Neural progenitor cell (in vitro differentiated cells): Measurements from ENCODE around the gene LY6G6F. TPM values are rescaled to one million over a fixed set of nuclear protein-coding genes. Genes with fewer than 3 reads are reported as not detected.

Source experiments
- DNase-seq: peaks from one replicate; pipeline ENCODE4 v3.0.0-alpha.2; 2016; ENCODE audit warnings: low spot score
- H2AFZ ChIP-seq: fragments of 200-600 bp; sonication (generic); replicated peaks from 2 replicates; pipeline ENCODE4 v1.6.1; 2016; ENCODE audit warnings: antibody characterized with exemption
- H3F3A ChIP-seq: fragments of 200-600 bp; sonication (generic); 2 replicates; pipeline ENCODE4 v1.6.1; 2016; ENCODE audit warnings: antibody characterized with exemption, low read depth
- H3K27ac ChIP-seq: fragments of 200-600 bp; sonication (generic); 2 replicates; pipeline ENCODE4 v1.5.1; 2016; ENCODE audit warnings: mild to moderate bottlenecking
- H3K27me3 ChIP-seq: fragments of 200-600 bp; sonication (generic); 2 replicates; pipeline ENCODE4 v1.6.1; 2016; ENCODE audit warnings: mild to moderate bottlenecking, moderate library complexity
- H3K36me3 ChIP-seq: fragments of 200-600 bp; sonication (generic); 2 replicates; pipeline ENCODE4 v1.5.1; 2016
- H3K4me1 ChIP-seq: fragments of 200-600 bp; sonication (generic); 2 replicates; pipeline ENCODE4 v1.6.1; 2016; ENCODE audit warnings: mixed run types
- H3K4me2 ChIP-seq: fragments of 200-600 bp; sonication (generic); 2 replicates; pipeline ENCODE4 v1.6.1; 2016
- H3K4me3 ChIP-seq: fragments of 200-600 bp; sonication (generic); 2 replicates; pipeline ENCODE4 v1.5.1; 2016
- H3K79me2 ChIP-seq: fragments of 200-600 bp; sonication (generic); 2 replicates; pipeline ENCODE4 v1.6.1; 2016; ENCODE audit warnings: low read depth
- H3K9ac ChIP-seq: fragments of 200-600 bp; sonication (generic); 2 replicates; pipeline ENCODE4 v1.6.1; 2016
- H3K9me3 ChIP-seq: fragments of 200-600 bp; sonication (generic); 2 replicates; pipeline ENCODE4 v1.5.1; 2016; ENCODE audit warnings: low read depth
- H4K20me1 ChIP-seq: fragments of 200-600 bp; sonication (generic); 2 replicates; pipeline ENCODE4 v1.6.1; 2016; ENCODE audit warnings: low read depth
- H3K27ac Mint-ChIP-seq: 3 replicates; pipeline ENCODE4 v1.8.0; 2021; ENCODE audit warnings: mixed read lengths
- H3K27me3 Mint-ChIP-seq: 2 replicates; pipeline ENCODE4 v1.8.0; 2022; ENCODE audit warnings: low read depth, mild to moderate bottlenecking, inconsistent platforms, moderate library complexity, mixed read lengths; ENCODE audit not compliant: insufficient read depth
- H3K36me3 Mint-ChIP-seq: 3 replicates; pipeline ENCODE4 v1.8.0; 2021; ENCODE audit warnings: mixed read lengths
- H3K4me1 Mint-ChIP-seq: 3 replicates; pipeline ENCODE4 v1.8.0; 2021; ENCODE audit warnings: mixed read lengths
- H3K4me3 Mint-ChIP-seq: 3 replicates; pipeline ENCODE4 v1.8.0; 2021; ENCODE audit warnings: mild to moderate bottlenecking, moderate library complexity, mixed read lengths
- H3K9me3 Mint-ChIP-seq: 3 replicates; pipeline ENCODE4 v1.8.0; 2020; ENCODE audit warnings: mixed read lengths
- CTCF ChIP-seq: fragments of 200-600 bp; sonication (generic); IDR thresholded peaks from 2 replicates; pipeline ENCODE4 v1.5.1; 2017; ENCODE audit warnings: antibody characterized with exemption, mild to moderate bottlenecking
- EZH2 ChIP-seq: fragments of 200-600 bp; sonication (generic); IDR thresholded peaks from 2 replicates; pipeline ENCODE4 v1.6.1; 2017; ENCODE audit warnings: antibody characterized with exemption, mild to moderate bottlenecking, moderate library complexity
- EZH2phosphoT487 ChIP-seq: fragments of 200-600 bp; sonication (generic); IDR thresholded peaks from 2 replicates; pipeline ENCODE4 v1.6.1; 2017; ENCODE audit warnings: antibody characterized with exemption
- total RNA-seq: library from RNA; depleted of rRNA; stranded (reverse); fragments of >200 nt; gene quantifications from 2 replicates; pipeline ENCODE4 v1.2.3, GENCODE V29; 2015; ENCODE audit warnings: low replicate concordance

Gene LY6G6F
- total RNA-seq, 1 donor from 2014 or later = not detected

- H3K4me2 ChIP-seq = peak overlapping the region; percentile 86
- Mint-ChIP-seq H3K27ac (peak overlapping the region; percentile 89), H3K9me3 (no peaks in the 10 kb centered on the region), H3K4me3 (peak overlapping the region; percentile 99), H3K36me3 (peaks cover 50% of the 10 kb centered on the region), H3K4me1 (peaks cover 49% of the 10 kb centered on the region), H3K27me3 (peaks cover 8% of the 10 kb centered on the region)
- H3K4me3 ChIP-seq = peak overlapping the region; percentile 99
- TF ChIP-seq EZH2phosphoT487 (no peak), EZH2 (no peak), CTCF (no peak)
- peaks cover 5% of the 10 kb centered on the region for H3K36me3 ChIP-seq
- H3K27ac ChIP-seq = peak overlapping the region; percentile 59
- no peak overlapping the region for H2AFZ ChIP-seq
- peaks cover 56% of the 10 kb centered on the region for H3F3A ChIP-seq
- H3K4me1 ChIP-seq = peaks cover 11% of the 10 kb centered on the region
- no peaks in the 10 kb centered on the region for H3K27me3 ChIP-seq
- no peaks in the 10 kb centered on the region for H3K9me3 ChIP-seq
- H3K9ac ChIP-seq = peak overlapping the region; percentile 48
- DNase-seq = peak; percentile 98
- H3K79me2 ChIP-seq = peaks cover 35% of the 10 kb centered on the region
- H4K20me1 ChIP-seq = peaks cover 39% of the 10 kb centered on the region
These were observed 23.4 kb downstream of the LY6G6F start for GRCh38 chr6:31729979-31730630.

- H3K9me3 ChIP-seq = no peaks in the 10 kb centered on the region
- Mint-ChIP-seq H3K9me3 (no peaks in the 10 kb centered on the region), H3K27me3 (peaks cover 6% of the 10 kb centered on the region), H3K36me3 (peaks cover 48% of the 10 kb centered on the region), H3K4me3 (peak overlapping the region; percentile 99), H3K27ac (peak overlapping the region; percentile 10), H3K4me1 (peaks cover 49% of the 10 kb centered on the region)
- H3K4me2 ChIP-seq = peak overlapping the region; percentile 68
- H2AFZ ChIP-seq = no peak overlapping the region
- H3K79me2 ChIP-seq = peaks cover 40% of the 10 kb centered on the region
- H3K9ac ChIP-seq = no peak overlapping the region
- no peak for TF ChIP-seq EZH2
- TF ChIP-seq CTCF = no peak
- no peak for TF ChIP-seq EZH2phosphoT487
- H3K4me1 ChIP-seq = peaks cover 11% of the 10 kb centered on the region
- H3K36me3 ChIP-seq = peaks cover 5% of the 10 kb centered on the region
- peak overlapping the region; percentile 99 for H3K4me3 ChIP-seq
- peaks cover 56% of the 10 kb centered on the region for H3F3A ChIP-seq
- H3K27me3 ChIP-seq = no peaks in the 10 kb centered on the region
- no peak overlapping the region for H3K27ac ChIP-seq
- peak; percentile 38 for DNase-seq
- H4K20me1 ChIP-seq = peaks cover 39% of the 10 kb centered on the region
These were observed 24.0 kb downstream of the LY6G6F start for GRCh38 chr6:31730631-31731086.

- DNase-seq = no peak
- peaks cover 63% of the 10 kb centered on the region for H3F3A ChIP-seq
- no peaks in the 10 kb centered on the region for H3K27me3 ChIP-seq
- peaks cover 17% of the 10 kb centered on the region for H3K4me1 ChIP-seq
- no peak overlapping the region for H3K27ac ChIP-seq
- peaks cover 54% of the 10 kb centered on the region for H3K79me2 ChIP-seq
- no peak overlapping the region for H3K4me3 ChIP-seq
- Mint-ChIP-seq H3K27ac (no peak overlapping the region), H3K27me3 (peaks cover 5% of the 10 kb centered on the region), H3K9me3 (no peaks in the 10 kb centered on the region), H3K36me3 (peaks cover 34% of the 10 kb centered on the region), H3K4me3 (peak overlapping the region; percentile 41), H3K4me1 (peaks cover 52% of the 10 kb centered on the region)
- no peak overlapping the region for H3K4me2 ChIP-seq
- H4K20me1 ChIP-seq = peaks cover 39% of the 10 kb centered on the region
- no peak overlapping the region for H2AFZ ChIP-seq
- H3K36me3 ChIP-seq = peaks cover 5% of the 10 kb centered on the region
- H3K9ac ChIP-seq = no peak overlapping the region
- TF ChIP-seq EZH2phosphoT487 (no peak), EZH2 (no peak), CTCF (no peak)
- no peaks in the 10 kb centered on the region for H3K9me3 ChIP-seq
These were observed 25.4 kb downstream of the LY6G6F start for GRCh38 chr6:31732029-31732428.
